Testis (tissue), 3 donors: ENCODE measurements around the gene HOXC11. TPM values are rescaled to one million over a fixed set of nuclear protein-coding genes. Genes with fewer than 3 reads are reported as not detected.

Experiments used
- DNase-seq: peaks from one replicate; pipeline ENCODE4 v3.0.0-alpha.2; 2019
- H3K27ac ChIP-seq, 2 donors: fragments of 200-600 bp; sonication (generic); one replicate each; pipeline ENCODE4 v1.5.1; 2019
- H3K27me3 ChIP-seq: fragments of 200-600 bp; sonication (generic); one replicate; pipeline ENCODE4 v1.5.1; 2019
- H3K36me3 ChIP-seq: fragments of 200-600 bp; sonication (generic); one replicate; pipeline ENCODE4 v1.5.1; 2017; ENCODE audit warnings: low read depth; ENCODE audit errors: missing control alignments
- H3K4me1 ChIP-seq: fragments of 200-600 bp; sonication (generic); one replicate; pipeline ENCODE4 v1.5.1; 2019
- H3K4me3 ChIP-seq, 2 donors: fragments of 200-600 bp; sonication (generic); one replicate each; pipeline ENCODE4 v1.5.1; 2017 to 2019
- H3K9me3 ChIP-seq: fragments of 200-600 bp; sonication (generic); one replicate; pipeline ENCODE4 v1.5.1; 2017
- CTCF ChIP-seq, 3 experiments: fragments of 450-650 bp in 2 of 3; fragments of 200-600 bp in 1 of 3; sonication (generic) in 1 of 3; IDR thresholded peaks; one replicate each; pipeline ENCODE4 v1.5.1; 2016 to 2019; ENCODE audit warnings: antibody characterized with exemption in 3 of 3, mild to moderate bottlenecking in 2 of 3, moderate library complexity in 1 of 3
- POLR2A ChIP-seq: fragments of 450-650 bp; IDR thresholded peaks from one replicate; pipeline ENCODE4 v1.6.1; 2017; ENCODE audit warnings: antibody characterized with exemption, mild to moderate bottlenecking, moderate library complexity
- WGBS, 2 donors: methylation state at CpG; one replicate each; pipeline ENCODE4 v1.1.5; 2018; 5-methylcytosine and 5-hydroxymethylcytosine counted together
- intact Hi-C: fragments of 100-400 bp; cut with DNase I; formaldehyde crosslinking; loops from one replicate; pipeline ENCODE4 v1.15.1; 2023; ENCODE audit warnings: low total_unique reads
- polyA plus RNA-seq: library from polyadenylated mRNA; stranded (reverse); fragments of 350-450 nt; fragmentation: Illumina TruSeq; extraction: RNeasy Lipid Tissue Mini Kit (QIAGEN cat#74804); gene quantifications from one replicate; pipeline ENCODE4 v1.2.3, GENCODE V29; 2014; ENCODE audit warnings: low read depth, low replicate concordance; ENCODE audit not compliant: insufficient read depth
- total RNA-seq, 2 donors: library from RNA; depleted of rRNA; stranded (reverse); fragments of >200 nt; gene quantifications; one replicate each; pipeline ENCODE4 v1.2.3, GENCODE V29; 2016

HOXC11 gene
- total and polyA plus RNA-seq, 3 donors from 2014 or later, result 0.18 to 1.1 (median 0.25) TPM

- Histone ChIP-seq H3K9me3 (no peaks in the 10 kb centered on the region), H3K27ac (peak overlapping the region; percentile 5 to 65), H3K4me1 (peaks cover 22% of the 10 kb centered on the region), H3K27me3 (no peaks in the 10 kb centered on the region), H3K36me3 (no peaks in the 10 kb centered on the region), H3K4me3 (peak overlapping the region; percentile 6 to 13)
- TF ChIP-seq POLR2A (no peak), CTCF (IDR thresholded peaks at IDR 0.05) (no peak)
- intact Hi-C loops, result no loop called here
- no peak for DNase-seq
- 32 to 39% methylated on average over 19 to 22 of the region's 22 CpGs for WGBS, 2 donors
These were observed 33.8 kb downstream of the HOXC11 start for GRCh38 chr12:54006559-54007220.

DNA sequence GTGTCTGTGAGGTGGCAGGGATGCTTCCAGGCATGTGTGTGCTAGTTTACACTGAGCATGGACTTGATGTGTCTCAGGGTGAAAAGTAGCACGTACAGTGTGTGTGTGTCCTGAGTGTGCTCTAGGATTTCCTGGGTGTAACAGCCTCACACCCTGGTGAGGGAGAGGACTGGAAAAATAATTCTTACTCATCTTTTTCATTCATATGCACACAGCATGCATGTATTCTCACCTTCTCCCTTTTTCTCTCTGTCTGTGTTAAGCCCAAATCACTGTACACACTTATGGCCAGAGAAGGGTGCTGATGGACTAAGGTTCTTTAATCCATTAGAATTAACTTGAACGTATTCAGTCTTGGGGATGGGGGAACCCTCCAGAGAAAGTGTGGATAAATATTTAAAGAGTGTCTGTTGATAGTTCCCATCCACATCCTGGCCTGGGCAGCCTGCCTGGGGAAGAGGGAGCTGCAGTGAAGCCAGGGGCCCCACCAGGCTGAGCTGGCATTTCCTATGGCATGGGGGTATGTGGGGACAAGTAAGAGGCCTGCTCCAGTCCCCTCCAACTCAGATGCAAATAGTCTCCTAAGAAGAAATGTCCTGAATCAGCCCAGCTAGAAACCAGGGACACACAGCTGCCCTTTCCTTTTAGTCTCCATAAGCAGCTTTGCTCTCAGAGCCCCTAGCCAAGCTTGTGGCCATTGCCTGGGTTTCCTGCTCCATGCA, 34.8 kb downstream of the HOXC11 start:
- Histone ChIP-seq H3K4me1 (peaks cover 22% of the 10 kb centered on the region), H3K27me3 (no peaks in the 10 kb centered on the region), H3K27ac (no peak overlapping the region), H3K36me3 (no peaks in the 10 kb centered on the region), H3K4me3 (no peak overlapping the region), H3K9me3 (no peaks in the 10 kb centered on the region)
- no peak for DNase-seq
- intact Hi-C loops, result no loop called here
- TF ChIP-seq CTCF (IDR thresholded peaks at IDR 0.05) (no peak), POLR2A (no peak)
- WGBS, 2 donors, result 56 to 72% methylated on average over 2 of the region's 2 CpGs

- H3K4me3 ChIP-seq, result no peak overlapping the region
- no peaks in the 10 kb centered on the region for H3K27me3 ChIP-seq
- H3K4me1 ChIP-seq, result peaks cover 22% of the 10 kb centered on the region
- no peak for TF ChIP-seq POLR2A
- TF ChIP-seq CTCF (IDR thresholded peaks at IDR 0.05), result no peak
- no peak overlapping the region for H3K27ac ChIP-seq
- intact Hi-C loops, result no loop called here
- no peaks in the 10 kb centered on the region for H3K9me3 ChIP-seq
- no peaks in the 10 kb centered on the region for H3K36me3 ChIP-seq
- no peak for DNase-seq
- 39 to 70% methylated on average over 2 of the region's 2 CpGs for WGBS, 2 donors
These were observed 35.3 kb downstream of the HOXC11 start for GRCh38 chr12:54008260-54008552.

DNA sequence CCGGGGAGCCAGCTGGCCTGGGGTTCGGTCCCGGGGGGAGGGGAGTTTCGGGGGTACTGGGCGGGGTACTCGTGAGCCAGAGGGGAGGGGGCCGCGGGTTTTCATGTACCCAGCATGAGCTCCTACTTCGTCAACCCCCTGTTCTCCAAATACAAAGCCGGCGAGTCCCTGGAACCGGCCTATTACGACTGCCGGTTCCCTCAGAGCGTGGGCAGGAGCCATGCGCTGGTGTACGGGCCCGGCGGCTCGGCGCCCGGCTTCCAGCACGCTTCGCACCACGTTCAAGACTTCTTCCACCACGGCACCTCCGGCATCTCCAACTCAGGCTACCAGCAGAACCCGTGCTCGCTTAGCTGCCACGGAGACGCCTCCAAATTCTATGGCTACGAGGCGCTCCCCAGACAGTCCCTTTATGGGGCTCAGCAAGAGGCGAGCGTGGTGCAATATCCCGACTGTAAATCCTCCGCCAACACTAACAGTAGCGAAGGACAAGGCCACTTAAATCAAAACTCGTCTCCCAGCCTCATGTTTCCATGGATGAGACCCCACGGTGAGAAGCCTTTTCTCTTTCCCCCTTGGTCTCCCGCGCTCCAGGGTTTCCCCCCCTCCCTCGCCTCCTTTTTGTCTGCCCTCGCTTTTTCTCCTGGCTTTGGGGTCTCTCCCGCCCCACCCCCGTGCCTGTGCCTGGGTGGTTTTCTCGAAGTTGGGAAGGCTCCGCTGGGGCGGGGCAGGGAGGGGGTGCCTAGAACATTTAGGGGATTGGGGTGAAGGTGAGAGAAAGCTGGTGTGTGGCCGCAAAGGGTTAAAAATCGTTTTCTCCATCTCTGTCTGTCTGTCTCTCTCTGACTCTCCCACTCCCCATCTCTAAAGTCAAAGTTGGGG, 36.5 kb downstream of the HOXC11 start:
- H3K36me3 ChIP-seq, result no peaks in the 10 kb centered on the region
- DNase-seq, result no peak
- peaks cover 22% of the 10 kb centered on the region for H3K4me1 ChIP-seq
- no peaks in the 10 kb centered on the region for H3K27me3 ChIP-seq
- H3K9me3 ChIP-seq, result no peaks in the 10 kb centered on the region
- intact Hi-C loops, result no loop called here
- H3K27ac ChIP-seq, result no peak overlapping the region
- 12 to 13% methylated on average over 24 to 38 of the region's 51 CpGs for WGBS, 2 donors
- TF ChIP-seq CTCF (IDR thresholded peaks at IDR 0.05), result no peak
- no peak for TF ChIP-seq POLR2A
- peak overlapping the region in 1 of 2 donors; percentile 63 for H3K4me3 ChIP-seq
